Body of pancreas (tissue), 4 donors: ENCODE data around the gene CXCL5. TPM values are rescaled to one million over a fixed set of nuclear protein-coding genes. Genes with fewer than 3 reads are reported as not detected.

Experiments
- ATAC-seq: fragments of 150-250 bp; one replicate; pipeline ENCODE4 v1.9.1; 2016
- DNase-seq, 4 donors: peaks; one replicate each; pipeline ENCODE4 v3.0.0-alpha.2; 2019
- H3K27ac ChIP-seq, 4 donors: fragments of 200-600 bp; sonication (generic); 1 replicate in 3 of 4; 2 replicates in 1 of 4; pipeline versions ENCODE4 v1.5.1 to v1.6.1; 2016 to 2019; ENCODE audit warnings: mild to moderate bottlenecking in 1 of 4, mixed read lengths in 1 of 4, moderate library complexity in 1 of 4
- H3K27me3 ChIP-seq, 2 donors: fragments of 200-600 bp; sonication (generic); one replicate each; pipeline ENCODE4 v1.6.0; 2016; ENCODE audit warnings: mild to moderate bottlenecking in 1 of 2
- H3K36me3 ChIP-seq, 2 donors: fragments of 200-600 bp; sonication (generic); replicated peaks in 1 of 2; 2 replicates each; pipeline ENCODE4 v1.5.1; 2016; ENCODE audit warnings: low read depth in 2 of 2; ENCODE audit not compliant: insufficient read depth in 1 of 2
- H3K4me1 ChIP-seq: fragments of 200-600 bp; sonication (generic); one replicate; pipeline ENCODE4 v1.6.0; 2016
- H3K4me3 ChIP-seq, 2 donors: fragments of 200-600 bp; sonication (generic); 1 replicate in 1 of 2; 2 replicates in 1 of 2; pipeline ENCODE4 v1.5.1; 2016 to 2019
- H3K9me3 ChIP-seq, 3 donors: fragments of 200-600 bp; sonication (generic); 1 replicate in 2 of 3; 2 replicates in 1 of 3; pipeline ENCODE4 v1.5.1; 2016
- CTCF ChIP-seq, 7 experiments: fragments of 450-650 bp in 4 of 7; fragments of 200-600 bp in 3 of 7; sonication (generic) in 3 of 7; IDR thresholded peaks; one replicate each; pipeline ENCODE4 v1.5.1; 2016 to 2019; ENCODE audit warnings: antibody characterized with exemption in 7 of 7
- POLR2A ChIP-seq, 3 donors: fragments of 450-650 bp; IDR thresholded peaks; one replicate each; pipeline ENCODE4 v1.6.1; 2016; ENCODE audit warnings: antibody characterized with exemption in 3 of 3, mild to moderate bottlenecking in 2 of 3
- WGBS, 2 donors: methylation state at CpG; one replicate each; pipeline ENCODE4 v1.1.5; 2017; 5-methylcytosine and 5-hydroxymethylcytosine counted together
- intact Hi-C: fragments of 100-400 bp; cut with DNase I; formaldehyde crosslinking; loops from one replicate; pipeline ENCODE4 v1.15.1; 2023
- total RNA-seq, 2 donors: library from RNA; depleted of rRNA; stranded (reverse); fragments of >200 nt; gene quantifications; one replicate each; pipeline ENCODE4 v1.1.0, GENCODE V29; 2016

Gene CXCL5
- total RNA-seq, 2 donors from 2014 or later: not detected

GRCh38 chr4:74038425-74039314 lies 40.2 kb upstream of the CXCL5 start, which contains the start of gene CXCL3:
Gene CXCL3, minus strand, starts transcription at chr4:74038689. Its CDS starts 78 bp downstream, at chr4:74038611.
- 0 to 1% methylated on average over 14 to 57 of the region's 64 CpGs for WGBS, 2 donors
- no peaks in the 10 kb centered on the region for H3K9me3 ChIP-seq
- intact Hi-C loops: no loop called here
- ATAC-seq: peak; percentile 91
- H3K4me3 ChIP-seq: peak within 1 kb of the TSS; percentile 42 to 50
- H3K4me1 ChIP-seq: peaks cover 7% of the 10 kb centered on the region
- TF ChIP-seq POLR2A (IDR thresholded peaks at IDR 0.05) (peak in 2 of 3 donors; percentile 56), CTCF (IDR thresholded peaks at IDR 0.05) (peak; percentile 14 to 64 (median 54))
- no peaks in the 10 kb centered on the region for H3K36me3 ChIP-seq
- DNase-seq: peak; percentile 75 to 84 (median 77)
- H3K27ac ChIP-seq: peak within 1 kb of the TSS; percentile 9 to 72 (median 50)
- H3K27me3 ChIP-seq: no peaks in the 10 kb centered on the region

- Histone ChIP-seq H3K36me3 (no peaks in the 10 kb centered on the region), H3K9me3 (no peaks in the 10 kb centered on the region), H3K4me3 (peak overlapping the region; percentile 42 to 50), H3K27me3 (no peaks in the 10 kb centered on the region), H3K27ac (peak overlapping the region in 3 of 4 donors; percentile 39 to 72 (median 62)), H3K4me1 (peaks cover 7% of the 10 kb centered on the region)
- WGBS, 2 donors: 2 to 18% methylated on average over 9 to 17 of the region's 17 CpGs
- peak; percentile 4 for ATAC-seq
- TF ChIP-seq CTCF (IDR thresholded peaks at IDR 0.05) (no peak), POLR2A (IDR thresholded peaks at IDR 0.05) (no peak)
- intact Hi-C loops: no loop called here
- peak in 1 of 4 donors; percentile 17 for DNase-seq
Measured at GRCh38 chr4:74038086-74038424, 39.6 kb upstream of the CXCL5 start.

- H3K36me3 ChIP-seq: no peaks in the 10 kb centered on the region
- intact Hi-C loops: no loop called here
- DNase-seq (no peak), ATAC-seq (no peak)
- H3K4me1 ChIP-seq: peaks cover 7% of the 10 kb centered on the region
- WGBS, 2 donors: 42 to 47% methylated on average over 4 of the region's 4 CpGs
- no peaks in the 10 kb centered on the region for H3K27me3 ChIP-seq
- H3K9me3 ChIP-seq: no peaks in the 10 kb centered on the region
- peak overlapping the region in 1 of 2 donors; percentile 50 for H3K4me3 ChIP-seq
- H3K27ac ChIP-seq: no peak overlapping the region
- TF ChIP-seq POLR2A (IDR thresholded peaks at IDR 0.05) (no peak), CTCF (IDR thresholded peaks at IDR 0.05) (no peak)
Measured at GRCh38 chr4:74037076-74037955, 38.8 kb upstream of the CXCL5 start.

GRCh38 chr4:74033739-74034138 lies 35.3 kb upstream of the CXCL5 start:
- TF ChIP-seq CTCF (IDR thresholded peaks at IDR 0.05) (no peak), POLR2A (IDR thresholded peaks at IDR 0.05) (no peak)
- no peaks in the 10 kb centered on the region for H3K36me3 ChIP-seq
- H3K9me3 ChIP-seq: no peaks in the 10 kb centered on the region
- no peak overlapping the region for H3K4me3 ChIP-seq
- intact Hi-C loops: no loop called here
- no peak overlapping the region for H3K27ac ChIP-seq
- DNase-seq (no peak), ATAC-seq (no peak)
- no peaks in the 10 kb centered on the region for H3K27me3 ChIP-seq
- peaks cover 7% of the 10 kb centered on the region for H3K4me1 ChIP-seq
